ENCODE results near the gene CACNA1D.

GRCh38 chr3:53566461-53567145 lies 72.2 kb downstream of the CACNA1D start:
- TF ChIP-seq POLR2A (IDR thresholded peaks at IDR 0.05; ENCODE audit: borderline replicate concordance, extremely low read depth, insufficient read depth, insufficient read length) (no peak), EZH2 (IDR thresholded peaks at IDR 0.05) (no peak), SRF (IDR thresholded peaks at IDR 0.05; ENCODE audit: low read depth) (no peak), RAD21 (IDR thresholded peaks at IDR 0.05; ENCODE audit: low read depth) (no peak), REST (IDR thresholded peaks at IDR 0.05; ENCODE audit: low read depth) (no peak), CTCF (IDR thresholded peaks at IDR 0.05 in 2 of 3, conservative IDR thresholded peaks at IDR 0.05 in 1 of 3; ENCODE audit: borderline replicate concordance in 1 of 3, insufficient read depth in 1 of 3, low read depth in 2 of 3, low read length in 2 of 3) (no peak), CEBPB (IDR thresholded peaks at IDR 0.05; ENCODE audit: low read depth) (no peak)
- TF ChIP-seq, protein P1, sequence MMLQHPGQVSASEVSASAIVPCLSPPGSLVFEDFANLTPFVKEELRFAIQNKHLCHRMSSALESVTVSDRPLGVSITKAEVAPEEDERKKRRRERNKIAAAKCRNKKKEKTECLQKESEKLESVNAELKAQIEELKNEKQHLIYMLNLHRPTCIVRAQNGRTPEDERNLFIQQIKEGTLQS (IDR thresholded peaks at IDR 0.05) = no peak

Measured in HCT116 (cell line).